NCI-H2081 (cell line): Measurements from ENCODE around the gene UPB1.

Experiments
- DNase-seq, 2 experiments: peaks; one replicate each; lab custom pipeline; 2025; lab: John Stamatoyannopoulos, UW

The UPB1 gene

DNA sequence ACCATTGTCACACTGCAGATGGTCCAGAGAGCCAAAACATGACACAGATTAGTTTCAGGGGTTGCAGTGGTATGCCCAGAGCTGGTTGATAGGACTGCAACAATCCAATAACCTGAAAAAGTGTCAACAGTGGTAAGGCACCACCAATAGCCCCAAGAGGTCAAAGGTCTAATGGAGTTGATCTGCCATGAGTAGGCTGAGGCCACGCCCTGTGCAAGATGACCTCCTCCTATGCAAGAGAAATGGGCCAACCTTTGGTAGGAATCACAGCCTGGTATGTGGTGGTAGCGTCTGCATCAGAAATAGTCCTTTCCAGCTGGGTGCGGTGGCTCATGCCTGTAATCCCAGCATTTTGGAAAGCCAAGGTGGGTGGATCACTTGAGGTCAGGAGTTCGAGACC lies 40.2 kb downstream of the UPB1 start:
- DNase-seq: no peak

DNA sequence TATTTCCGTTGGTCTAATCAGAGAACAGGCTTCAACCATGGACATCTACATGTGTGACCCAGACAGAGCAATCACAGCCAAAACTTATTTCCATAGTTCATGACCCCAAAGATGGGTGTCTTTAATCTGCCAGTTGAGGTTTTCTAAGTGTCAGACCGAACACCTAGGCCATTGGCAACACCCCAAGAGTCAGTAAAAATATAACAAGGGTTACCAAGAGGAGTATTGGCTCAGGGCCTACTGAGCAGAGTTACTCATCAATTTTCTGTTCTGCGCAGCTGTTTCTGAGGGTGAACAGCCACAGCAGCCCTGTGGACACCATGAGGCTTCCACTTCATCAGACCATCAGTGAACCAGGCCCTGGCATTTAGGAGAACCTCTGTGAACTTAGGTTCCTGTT lies 41.0 kb downstream of the UPB1 start:
- no peak for DNase-seq

DNA sequence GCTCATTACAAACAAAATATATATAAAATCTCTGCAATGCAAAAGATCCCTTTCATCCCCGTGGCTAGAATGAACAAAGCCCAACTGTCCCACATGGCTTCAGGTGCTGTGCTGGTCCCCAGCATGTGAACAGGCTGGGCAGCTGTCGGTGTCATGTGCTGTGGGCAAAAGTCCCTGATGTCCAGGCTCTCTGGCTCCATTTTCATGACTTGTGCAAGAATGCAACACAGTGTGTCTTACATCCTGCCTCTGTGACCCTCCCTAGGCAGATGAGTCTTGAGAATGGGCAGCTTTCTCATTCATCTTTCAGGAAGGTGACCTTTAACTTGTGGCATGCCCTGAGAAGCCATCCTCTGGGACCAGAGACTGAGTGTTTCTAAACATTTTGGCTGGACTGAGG lies 45.3 kb downstream of the UPB1 start:
- no peak for DNase-seq

DNA sequence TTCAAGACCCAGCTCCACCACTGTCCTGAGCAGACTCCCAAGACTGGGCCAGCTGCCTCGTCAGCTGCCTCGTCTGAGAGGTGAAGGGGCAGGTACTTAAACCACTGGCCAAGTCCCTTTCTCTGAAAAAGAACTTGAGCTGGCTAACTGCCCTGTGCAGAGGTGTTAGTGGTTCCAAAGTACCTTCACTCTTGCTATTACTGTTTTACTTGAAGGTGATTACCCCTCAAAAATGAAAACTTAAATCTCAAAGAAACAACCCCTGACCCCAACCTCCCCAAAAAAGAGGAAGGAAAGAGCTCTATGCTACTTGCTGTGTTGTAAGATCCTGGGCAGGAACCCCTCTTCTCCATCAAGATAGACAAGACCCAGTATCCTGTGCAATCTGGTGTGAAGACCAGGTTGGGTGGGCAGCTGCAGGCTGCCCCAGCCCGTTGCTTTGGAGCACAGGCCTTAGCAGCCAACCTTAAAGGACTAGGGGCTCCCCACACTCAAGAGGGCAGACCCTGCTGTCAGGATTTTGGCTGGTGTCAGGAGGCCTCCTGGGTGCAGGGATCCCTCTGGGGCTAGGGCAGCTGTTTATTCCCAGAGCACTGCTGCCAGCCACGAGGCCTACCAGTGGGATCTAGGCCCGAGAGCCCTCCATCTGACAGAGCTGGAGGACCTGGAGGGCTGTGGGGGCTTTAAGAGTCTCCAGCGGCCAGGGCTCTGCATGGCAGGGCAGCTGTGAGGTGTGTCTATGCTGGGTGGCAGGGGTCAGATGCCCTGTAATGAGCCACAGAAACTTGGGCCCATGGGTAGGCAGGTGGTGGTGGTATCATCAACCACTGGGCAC lies 46.8 kb downstream of the UPB1 start:
- no peak for DNase-seq

DNA sequence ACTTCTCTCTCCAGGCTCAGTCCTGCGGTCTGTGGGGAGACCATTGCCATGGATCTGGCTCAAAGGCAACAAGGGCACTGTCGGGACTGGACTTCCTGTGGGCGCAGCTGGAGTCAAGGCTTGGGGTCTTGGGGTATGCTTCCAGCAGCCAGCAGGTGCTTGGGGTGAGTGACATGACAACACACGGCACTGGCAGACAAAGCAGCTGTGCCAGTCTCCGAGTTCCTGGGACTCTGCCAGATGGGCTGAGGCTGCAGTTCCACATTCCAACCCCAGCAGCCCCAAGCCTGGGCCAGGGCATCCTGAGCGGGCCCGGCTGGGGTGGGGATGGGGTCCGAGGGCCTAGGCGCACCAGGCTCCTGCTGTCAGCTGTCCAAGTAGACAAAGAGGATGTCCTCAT lies 47.5 kb downstream of the UPB1 start:
- DNase-seq: no peak

DNA sequence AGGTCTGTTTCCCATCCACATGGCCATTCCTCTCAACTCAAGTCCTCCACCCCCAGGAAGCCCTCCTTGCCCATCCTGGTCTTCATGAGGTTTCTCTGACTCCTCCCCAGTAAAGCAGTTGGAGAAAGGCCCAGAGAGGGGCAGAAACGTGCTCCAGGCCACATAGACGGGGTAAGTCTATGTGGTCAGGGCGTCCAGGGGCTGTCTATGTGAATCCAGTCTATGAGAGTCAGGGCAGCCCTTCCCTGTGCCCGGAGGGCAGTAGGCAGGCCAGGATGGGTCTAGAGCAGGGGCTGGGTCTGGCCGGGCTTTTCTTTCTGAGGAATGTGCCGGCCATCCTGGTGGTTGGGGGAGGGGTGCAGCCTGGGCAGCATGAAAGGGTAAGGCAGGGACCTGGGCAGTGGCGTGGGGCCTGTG lies 48.1 kb downstream of the UPB1 start:
- no peak for DNase-seq

DNA sequence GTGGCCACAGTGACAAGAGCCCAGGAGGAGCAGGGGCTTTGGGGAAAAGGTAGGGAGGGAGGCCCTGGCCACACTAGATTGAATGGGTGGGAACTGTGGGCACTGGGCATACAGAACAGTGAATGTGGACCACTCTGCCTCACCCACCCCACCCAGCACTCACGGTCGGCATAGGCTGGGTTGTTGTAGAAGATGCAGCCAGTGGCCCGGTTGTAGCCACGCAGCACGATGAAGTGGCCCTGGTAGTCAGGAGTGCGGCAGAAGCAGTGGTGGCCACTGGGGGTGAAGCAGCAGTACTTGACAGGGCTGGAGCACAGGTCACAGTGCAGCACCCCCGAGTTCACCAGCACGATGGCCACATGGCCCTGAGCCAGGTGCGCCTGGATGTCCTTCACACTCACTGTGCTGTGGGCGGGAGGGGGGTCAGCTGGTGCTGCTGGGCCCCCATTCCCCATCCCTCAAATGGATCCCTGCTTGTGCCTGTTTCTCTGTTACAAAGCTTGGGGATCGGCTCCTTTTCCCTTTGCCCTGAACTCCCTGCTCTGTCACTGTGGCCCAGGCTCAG lies 48.6 kb downstream of the UPB1 start:
- DNase-seq: no peak

DNA sequence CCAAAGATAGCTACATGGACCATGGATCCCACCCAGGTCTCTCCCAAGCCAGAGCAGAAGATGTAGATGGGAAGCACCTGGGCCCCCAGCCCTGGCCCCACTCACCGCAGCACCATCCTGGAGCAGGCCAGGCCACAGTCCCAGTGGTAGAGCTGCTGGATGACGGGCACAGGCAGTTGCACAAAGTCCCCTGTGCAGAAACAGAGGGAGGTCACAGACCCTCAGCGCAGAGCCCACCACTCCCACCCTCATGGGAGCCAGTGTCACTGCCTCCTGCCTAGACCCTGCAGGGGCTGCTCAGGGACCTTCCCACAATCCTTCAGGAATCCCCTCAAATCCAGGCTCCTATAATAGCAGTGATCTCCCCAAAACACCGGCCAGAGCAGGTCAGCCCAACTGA lies 53.7 kb downstream of the UPB1 start:
- no peak for DNase-seq

DNA sequence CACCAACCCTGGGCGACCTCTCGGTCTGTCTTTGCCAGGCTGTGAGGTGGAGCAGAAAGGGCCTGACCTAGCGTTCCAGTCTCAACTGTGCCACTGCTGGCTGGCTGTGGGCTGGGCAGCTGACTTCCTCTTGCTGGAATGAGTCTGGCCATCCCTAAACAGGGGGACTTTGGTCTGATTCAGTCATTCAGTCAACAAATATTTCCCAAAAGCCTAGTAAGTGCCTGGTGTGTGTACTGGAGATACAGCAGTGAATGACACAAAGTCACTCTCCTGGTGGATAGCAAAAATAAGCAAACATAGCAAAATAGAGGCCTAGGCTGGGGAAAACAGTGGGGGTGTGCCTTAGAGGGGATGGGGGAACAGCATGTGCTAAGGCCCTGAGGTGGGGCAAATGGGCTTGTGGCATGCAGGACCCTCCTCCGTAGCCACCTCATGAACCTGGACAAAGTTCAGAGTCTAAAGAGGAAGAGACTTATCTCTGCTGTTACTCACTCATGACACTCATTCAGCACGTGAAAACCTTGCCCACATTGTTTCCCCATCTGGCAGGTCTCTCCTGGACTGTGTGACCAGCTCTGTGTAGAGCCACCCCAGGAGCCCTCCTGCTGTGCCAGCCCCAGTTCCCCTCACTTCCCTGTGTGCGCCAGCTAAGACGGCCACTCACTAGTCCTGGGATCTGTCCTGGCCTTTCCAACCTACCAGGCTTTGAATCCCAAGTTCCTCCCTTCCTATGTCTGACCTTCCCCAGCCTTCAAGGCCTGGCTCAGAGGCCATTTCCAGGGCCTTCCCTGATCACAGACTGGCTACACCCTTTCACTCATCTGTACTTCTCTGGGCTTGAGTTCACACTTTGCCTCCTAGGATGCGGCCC lies 55.1 kb downstream of the UPB1 start:
- no peak for DNase-seq

DNA sequence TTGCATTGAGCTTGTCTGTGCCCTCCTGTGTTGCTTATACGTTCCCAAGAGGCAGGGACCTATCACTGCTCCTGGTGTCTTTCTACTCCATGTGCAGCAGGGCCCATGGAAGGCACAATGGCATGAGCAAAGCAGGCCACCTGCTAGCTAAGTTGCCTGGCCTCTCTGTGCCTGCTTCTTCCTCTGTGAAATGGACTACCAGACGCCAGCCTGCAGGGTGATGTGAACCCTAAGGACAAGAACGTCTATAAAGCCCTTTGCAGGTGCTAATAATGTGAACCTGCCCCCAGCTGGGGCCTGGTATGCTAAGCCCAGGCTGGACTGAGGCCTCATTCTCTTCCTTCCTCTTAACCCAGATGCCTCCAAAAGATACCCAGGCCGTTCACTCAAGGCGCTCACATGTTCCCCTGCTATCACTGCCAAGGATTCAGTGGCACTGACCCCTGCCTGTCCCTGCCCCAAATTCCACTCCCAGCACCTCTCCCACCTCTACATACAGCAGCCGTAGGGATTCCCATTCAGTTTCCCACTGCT lies 55.8 kb downstream of the UPB1 start:
- no peak for DNase-seq

DNA sequence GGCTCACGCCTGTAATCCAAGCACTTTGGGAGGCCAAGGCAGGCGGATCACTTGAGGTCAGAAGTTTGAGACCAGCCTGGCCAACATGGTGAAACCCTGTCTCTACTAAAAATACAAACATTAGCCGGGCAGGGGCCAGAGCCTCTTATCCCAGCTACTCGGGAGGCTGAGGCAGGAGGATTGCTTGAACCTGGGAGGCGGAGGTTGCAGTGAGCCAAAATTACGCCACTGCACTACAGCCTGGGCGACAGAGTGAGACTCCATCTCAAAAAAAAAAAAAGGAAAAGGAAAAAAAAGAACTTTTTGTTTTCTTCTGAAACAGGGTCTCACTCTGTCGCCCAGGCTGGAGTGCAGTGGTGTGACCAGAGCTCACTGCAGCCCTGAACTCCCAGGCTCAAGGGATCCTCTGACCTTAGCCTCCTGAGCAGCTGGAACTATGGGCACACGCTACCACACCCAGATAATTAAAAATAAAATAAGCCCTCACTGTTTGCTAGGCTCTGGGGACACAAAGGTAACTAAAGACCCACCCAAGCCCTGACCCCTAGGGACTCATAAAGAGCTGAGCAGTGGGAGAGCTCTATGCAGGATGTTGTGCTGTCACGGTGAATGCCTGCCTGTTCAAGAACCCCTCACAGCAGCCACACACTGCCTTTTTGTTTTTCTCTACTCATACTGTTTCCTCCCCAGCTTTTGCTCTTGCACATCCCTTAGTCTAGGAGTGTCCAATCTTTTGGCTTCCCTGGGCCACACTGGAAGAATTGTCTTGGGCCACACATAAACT lies 57.6 kb downstream of the UPB1 start:
- peak; percentile 14 to 28 for DNase-seq

DNA sequence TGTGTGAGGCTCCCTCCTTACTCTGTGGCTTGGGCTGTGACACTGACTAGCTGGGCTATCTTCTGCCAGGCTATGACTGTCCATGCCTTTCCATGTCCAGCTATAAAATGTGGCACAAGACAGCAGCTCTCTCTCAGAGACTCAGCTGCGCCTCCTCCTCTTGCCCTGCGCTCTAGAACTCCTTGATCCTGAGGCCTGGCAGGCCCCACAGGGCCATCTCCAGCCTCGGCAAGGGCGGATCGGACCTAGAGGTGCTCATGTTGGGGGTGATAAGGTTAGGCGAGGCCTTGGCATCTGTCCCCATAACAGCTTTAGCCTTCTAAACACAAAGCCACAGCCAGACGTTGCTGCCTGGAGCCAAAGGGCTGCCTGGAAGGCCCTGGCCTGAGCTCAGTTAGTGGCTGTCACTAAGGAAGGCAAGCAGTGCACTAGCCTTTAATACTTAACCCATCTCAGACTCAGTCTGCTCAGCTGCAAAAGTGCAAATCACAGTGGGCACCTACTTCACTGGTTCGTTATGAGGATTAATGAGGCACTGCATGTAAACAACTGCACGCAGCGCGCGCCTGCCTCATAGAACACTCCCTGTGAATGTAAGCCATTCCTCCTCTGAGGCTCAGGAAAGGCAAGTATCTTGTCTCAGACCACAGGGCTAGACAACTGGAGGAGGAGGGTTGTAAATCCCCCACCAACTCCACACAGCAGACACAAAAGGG lies 58.6 kb downstream of the UPB1 start:
- DNase-seq: peak in 1 of 2 experiments; percentile 18

DNA sequence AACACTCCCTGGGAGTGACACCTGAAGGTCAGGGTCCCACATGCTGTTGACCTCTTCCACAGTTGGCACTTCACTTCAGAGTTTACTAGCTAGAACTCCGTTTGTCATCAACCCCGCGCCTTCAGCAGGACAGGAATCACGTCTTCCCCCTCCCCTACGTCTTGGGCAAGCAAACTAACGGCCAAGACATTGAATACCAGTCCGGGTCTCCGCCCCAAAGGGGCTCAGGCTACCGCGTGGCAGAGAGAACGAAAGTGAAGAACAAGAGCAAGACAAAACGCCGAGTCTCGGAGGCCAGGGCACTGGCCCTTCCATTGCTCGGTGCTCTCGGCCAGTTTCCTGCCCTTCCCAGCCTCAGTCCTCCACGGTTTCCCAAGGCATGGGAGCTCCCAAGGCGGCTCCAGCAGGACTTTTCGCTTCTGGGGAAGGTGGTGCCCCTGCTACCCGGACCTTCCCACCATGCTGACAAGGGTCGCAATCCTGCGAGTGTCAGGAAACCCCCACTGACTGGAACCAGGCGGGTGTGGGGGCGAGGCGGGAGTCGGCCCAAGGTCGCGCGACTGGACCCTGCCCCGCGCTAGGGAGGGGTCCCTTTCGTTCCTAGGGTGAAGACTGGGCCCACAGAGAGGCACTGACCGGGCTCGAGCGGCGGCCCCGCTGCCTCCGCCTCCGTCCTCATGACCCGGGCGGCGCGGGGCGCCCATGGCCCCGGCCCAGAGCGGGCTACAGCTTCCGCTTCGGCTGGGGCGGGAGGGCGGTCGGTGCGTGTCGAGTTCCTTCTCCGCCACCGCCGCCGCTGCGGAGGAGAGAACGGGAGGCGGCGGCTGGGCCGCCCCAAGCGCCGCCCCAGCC lies 59.4 kb downstream of the UPB1 start, which contains the start of gene GUCD1:
Gene GUCD1 (minus strand): TSS at position 826 of the 852 bp plus-strand sequence. CDS start 147 bp downstream, at position 679.
- no peak for DNase-seq

DNA sequence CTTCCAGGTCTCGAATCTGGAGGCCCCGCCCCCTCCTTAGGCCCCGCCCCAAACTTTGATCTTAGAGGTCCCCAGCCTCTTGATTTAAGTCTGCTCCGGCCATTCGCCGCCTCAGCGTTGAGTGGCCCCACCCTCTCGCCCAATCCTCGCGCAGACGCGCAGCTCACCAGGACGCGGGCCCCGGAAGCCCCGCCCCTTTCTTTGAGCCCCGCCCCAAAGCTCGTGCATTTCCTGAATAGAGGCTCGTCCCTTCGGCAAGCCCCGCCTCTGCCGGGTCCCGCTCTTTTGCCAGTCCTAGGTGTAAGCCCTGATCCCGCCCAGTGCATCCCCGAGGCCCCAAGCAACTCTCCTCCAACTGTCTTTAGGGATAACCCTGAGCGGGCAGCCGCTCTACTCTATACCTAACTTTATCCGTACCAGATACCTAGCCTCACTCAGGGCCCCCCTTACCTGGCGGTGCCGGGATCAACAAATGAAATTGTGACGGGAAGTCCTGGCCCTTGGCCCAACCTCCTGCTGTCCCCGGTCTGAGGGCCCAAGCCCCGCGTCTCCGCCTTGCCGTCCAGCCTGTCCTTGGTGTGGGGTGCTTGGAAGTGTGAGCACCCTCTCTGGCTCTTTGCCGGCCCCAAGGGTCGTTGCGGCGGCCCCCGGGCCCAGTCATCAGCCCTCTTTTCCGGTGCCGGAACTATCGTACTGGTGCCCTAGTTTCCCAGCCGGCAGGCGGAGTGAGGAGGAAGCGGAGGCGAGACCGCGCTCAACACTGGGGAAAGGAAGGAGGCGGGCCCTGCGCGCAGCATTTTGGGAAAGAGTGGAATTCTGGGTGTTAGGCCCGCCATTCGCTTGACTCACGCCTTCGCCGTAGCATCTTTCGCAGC lies 60.3 kb downstream of the UPB1 start, which contains the start of gene SNRPD3:
Gene SNRPD3 (plus strand): TSS at position 835 of the 875 bp plus-strand sequence. CDS start 1,676 bp downstream, outside the sequence.
- peak; percentile 94 to 96 for DNase-seq

DNA sequence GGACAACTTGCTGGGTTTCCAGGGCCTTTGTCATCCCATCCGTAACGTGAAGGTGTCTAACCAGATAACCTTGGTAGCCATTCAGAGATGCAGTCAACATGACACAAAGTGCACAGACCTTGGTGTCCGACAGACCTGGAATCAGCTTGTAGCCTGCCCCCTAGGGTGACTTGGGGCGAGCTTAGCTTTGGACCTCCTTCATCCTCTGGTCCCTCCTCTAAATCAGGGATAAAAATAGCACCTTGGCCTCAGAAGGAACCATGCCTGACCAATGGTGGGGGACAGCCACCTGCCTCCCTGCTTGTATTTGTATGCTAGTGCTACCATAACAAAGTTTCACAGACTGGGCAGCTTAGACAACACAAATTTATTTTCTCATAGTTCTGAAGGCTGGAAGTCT lies 64.3 kb downstream of the UPB1 start:
- no peak for DNase-seq

DNA sequence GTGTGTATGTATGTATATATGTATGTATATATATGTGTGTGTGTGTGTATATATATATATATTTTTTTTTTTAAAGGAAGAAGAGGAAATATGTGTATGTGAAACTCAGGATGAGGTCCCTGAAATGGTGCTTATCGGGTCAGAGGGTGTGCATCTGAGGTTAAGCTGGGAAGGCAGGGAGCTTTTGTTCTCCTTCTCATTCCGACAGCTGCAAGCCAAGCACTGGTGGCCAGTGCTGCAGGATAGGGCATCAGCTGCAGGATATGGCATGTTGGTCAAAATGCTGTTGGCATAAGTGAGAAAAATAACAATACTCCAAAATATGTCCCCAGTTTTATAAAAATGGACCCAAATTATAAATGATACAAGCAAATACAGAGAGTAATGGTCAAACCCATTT lies 68.1 kb downstream of the UPB1 start:
- no peak for DNase-seq

DNA sequence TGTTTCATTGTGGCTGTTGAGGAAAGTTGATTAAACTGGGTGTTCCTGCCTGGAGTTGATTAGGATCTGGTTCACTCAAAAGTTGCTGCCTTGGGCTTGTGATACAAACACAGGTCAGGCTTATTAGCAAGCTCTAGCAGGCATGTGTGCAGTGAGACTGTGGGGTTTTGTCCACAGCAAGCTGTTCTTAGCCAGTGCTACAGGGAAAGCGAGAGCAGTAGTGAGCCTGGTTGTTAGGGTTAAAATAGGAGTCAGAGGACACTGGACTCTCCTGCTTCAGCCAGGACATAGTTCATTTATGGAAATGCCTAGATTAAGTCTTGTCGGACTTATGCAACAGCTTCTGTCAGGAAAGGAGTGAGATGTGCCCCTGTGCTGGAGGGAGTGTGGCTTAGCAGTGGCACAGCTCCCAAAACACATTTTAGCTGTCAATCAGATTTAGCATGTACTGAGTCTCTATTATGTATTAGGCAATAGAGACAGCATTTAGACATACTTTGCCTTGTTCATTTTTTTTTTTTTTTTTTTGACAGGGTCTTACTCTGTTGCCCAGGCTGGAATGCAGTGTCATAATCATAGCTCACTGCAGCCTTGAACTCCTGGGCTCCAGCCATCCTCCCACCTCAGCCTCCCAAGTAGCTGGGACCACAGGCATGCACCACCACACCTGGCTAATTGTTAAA lies 69.4 kb downstream of the UPB1 start:
- DNase-seq: no peak

DNA sequence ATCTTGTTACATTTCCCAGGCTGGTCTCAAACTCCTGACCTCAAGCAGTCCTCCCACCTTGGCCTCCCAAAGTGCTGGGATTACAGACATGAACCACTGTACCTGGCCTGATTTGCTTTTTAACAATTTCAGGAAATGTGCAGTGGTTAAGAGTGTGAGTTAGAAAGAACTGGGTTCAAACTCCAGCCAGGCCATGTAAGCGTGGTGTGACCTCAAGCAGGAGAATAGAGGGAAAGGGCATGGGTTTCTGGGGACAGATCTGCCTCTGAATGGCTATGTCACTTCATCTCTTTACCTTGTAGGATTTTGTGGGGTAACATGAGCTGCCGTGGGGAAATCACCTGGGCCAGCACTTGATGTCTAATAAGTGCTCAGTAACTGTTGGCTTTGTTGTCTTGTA lies 69.9 kb downstream of the UPB1 start:
- no peak for DNase-seq
